ENCODE measurements around the gene FSHR.

Gene FSHR

DNA sequence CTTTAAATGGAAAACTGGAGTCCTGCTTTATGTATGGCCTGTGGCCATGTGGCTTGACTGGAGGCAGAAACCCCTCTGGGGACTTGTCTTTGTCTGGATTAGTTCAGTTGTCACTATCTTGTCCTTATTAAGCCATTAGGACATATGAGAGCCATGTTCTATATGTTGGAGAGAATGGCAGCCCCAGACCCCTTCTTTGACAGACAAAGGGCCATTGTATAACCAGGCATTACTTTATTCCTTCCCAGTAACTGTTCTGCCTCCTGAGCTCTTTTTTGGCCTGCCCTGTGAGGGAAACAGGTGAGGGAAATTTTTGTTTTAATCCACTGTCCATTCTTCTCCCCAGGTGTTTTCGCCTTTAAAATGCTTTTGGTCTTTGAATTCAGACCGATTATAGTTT is 43.3 kb downstream of the FSHR start:
- no peak for DNase-seq (ENCODE audit: low spot score)

DNA sequence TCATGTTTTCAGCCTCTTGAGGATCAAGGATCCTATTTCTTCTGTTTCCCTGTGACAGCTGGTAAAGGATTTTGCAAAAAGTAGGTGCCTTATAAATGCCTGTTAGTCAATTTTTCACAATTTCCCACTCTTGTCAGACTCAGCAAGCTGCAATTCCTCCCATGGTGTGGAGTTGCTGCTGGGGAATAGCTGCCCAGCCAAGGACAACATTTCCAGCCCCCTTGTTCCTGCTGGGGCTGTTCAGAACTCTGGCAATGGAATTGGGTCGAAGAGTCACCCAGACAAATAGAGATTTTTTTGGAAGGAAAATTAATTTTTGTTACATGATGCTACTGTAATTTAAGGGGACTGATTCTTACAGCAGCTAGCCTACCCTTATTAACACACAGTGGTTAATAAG is 43.7 kb downstream of the FSHR start:
- no peak for DNase-seq (ENCODE audit: low spot score)

DNA sequence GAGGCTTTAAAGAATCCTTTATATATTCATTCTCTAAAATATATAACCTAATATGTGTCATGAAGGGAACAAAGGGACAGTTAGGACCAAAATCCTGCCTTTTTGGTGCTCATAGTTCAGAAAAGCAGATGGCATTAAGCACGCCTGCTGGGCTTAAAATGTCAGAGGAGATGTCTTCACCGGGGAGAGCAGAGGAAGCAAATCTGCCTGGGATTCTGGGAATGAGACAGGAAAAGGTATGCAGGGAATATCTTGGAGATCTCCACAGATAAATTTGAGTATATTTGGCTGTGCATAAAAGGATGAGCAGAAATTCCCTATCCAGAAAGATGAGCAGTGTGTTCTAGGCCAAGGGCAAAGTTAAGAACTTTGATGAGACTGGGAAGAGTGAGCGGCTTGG is 45.5 kb downstream of the FSHR start:
- no peak for DNase-seq (ENCODE audit: low spot score)

DNA sequence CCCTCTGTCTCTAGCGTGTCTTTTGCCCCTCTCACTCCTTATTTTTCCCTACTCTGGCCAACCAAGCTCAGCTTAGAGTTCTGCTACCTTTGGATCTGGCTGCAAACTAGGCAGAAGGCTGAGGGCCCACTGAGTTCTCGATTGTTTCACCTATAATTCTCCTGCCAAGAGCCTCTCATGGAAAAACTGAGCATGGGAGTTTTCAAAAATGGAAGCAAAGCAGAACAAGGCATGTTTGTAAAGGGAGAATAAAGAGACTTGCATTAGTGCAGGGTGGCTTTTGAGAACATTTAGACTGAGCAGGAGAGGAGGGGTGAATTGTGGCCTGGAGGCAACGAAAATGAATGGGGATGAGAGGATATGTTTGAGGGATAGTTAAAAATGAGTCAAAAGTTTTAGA is 45.9 kb downstream of the FSHR start:
- no peak for DNase-seq (ENCODE audit: low spot score)

DNA sequence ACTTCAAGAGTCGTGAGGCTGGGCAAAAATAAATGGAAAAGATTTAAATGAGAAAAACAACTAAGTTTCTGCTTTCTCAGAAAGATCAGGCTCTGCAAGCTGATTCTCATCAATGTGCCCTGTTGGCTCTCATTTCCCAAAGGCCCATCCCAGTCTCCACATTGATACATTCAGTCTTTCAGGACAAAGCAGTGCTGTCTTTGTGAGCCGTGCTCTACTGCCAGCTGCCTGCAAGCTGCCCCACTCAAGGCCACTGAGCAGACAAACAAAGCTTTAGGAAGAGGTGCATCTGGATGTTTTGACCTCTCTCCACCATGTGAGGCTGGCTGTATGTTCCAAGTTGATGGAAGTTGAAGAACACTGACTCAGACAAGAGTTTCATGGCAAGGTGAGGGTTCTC is 48.8 kb downstream of the FSHR start:
- no peak for DNase-seq (ENCODE audit: low spot score)

DNA sequence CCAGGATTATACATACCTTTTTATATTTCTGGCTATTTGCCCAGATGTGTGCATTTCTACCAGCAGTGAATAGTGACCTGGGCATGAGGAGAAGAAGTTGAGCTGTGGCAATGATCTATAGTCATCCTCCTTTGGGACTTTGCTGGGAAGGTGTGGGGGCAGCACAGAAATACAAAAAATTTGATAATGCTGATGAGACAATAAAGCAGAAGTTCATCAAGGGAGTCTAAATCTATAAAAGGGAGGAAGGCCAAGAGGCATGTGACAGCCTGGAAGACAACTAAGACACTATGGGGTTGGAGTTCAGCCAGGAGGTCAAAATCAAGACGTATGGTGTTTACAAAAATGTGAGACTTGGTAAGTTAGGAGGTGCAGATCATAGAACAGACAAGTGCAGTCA is 52.2 kb downstream of the FSHR start:
- DNase-seq (ENCODE audit: low spot score), result no peak

DNA sequence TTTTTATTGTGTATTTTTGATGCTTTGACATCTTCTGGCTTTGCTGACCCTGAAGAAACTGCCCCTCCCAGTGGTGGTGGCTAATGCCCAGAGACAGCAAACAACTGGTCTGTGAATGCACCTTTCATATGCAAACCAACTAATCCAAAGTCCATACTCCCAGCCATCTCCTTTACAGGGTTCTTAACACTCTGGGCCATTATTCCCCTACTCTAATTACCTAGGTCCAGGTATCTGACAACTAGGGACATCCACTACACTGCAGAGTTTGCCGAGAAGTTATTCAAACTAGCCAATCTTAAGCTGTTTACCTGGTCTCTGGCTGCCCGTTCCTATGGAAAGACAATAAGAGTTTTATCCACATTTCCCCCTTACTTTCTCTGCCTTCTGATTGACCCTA is 73.6 kb downstream of the FSHR start:
- no peak for DNase-seq (ENCODE audit: low spot score)

DNA sequence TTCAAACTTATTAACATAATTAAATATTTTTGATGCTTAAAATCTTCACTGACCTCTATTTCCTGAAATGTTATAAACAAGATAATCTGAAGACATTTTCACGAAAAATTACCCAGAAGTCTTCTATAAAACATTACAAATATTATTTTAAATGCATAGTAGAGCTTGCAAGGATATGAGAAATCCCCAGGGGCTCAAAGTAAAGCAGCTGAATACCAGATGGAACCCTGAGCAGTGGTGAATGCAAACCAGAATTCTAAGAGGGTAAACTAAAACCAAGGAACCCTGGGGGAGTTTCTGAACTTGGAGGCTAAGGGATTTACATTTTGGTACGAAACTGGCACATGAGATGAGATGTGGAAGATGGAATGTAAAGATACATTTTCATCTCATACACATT is 83.6 kb downstream of the FSHR start:
- DNase-seq (ENCODE audit: low spot score), result no peak

DNA sequence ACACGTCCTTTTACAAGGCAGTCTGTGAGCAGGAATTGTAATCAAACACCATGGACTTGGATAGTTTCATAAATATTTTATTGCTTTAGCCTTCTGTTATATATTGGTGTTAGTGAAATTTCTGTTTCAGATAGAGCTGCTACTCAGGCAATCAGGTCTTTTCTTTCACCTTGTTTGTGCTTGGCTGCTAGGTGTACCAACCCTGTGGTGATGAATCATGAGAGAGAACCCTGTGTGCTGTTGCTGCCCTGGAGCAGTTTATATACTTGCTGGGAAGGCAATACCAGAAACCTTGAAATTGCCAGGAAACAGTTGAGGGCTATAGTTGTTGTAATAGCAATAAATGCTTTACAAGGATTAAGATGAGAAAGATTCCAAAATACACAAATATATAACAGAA is 84.5 kb downstream of the FSHR start:
- DNase-seq (ENCODE audit: low spot score), result no peak

DNA sequence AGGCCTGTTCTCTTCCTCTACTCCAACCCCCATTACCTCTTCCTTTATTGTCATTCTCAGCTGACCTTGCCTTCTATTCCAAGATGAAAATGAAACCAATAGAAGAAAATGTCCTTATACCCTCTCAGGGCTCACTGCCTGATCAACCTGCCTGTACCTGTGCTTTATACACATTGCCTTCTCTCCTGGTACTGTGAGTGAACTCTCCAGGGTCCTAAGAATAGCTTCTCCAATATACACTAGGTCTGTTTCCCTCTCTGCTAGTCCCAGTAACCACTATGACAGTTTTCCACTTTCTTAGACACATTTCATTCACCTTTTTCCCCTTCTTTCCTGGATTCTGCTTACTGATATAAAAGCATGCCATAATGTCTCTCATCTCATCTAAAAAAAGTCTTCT is 85.7 kb downstream of the FSHR start:
- no peak for DNase-seq (ENCODE audit: low spot score)

DNA sequence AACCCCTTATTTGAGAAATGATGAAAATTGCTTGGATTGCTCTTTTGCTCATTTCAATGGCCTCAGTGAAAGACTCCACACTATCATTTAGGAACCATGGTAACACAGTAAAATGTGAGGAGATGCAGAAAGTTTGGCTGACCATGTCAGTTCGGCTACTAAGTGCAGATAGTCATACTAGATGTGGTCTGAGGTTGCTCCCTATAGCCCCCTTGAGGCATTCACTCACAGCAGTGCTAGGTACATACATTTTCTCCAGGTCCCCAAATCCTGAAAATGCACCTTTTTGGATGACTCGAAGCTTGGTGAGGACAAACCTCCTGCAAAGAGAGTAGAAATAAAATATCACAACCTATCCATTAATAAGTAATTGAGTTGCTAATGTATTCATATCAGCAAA is 86.3 kb downstream of the FSHR start:
- no peak for DNase-seq (ENCODE audit: low spot score)

DNA sequence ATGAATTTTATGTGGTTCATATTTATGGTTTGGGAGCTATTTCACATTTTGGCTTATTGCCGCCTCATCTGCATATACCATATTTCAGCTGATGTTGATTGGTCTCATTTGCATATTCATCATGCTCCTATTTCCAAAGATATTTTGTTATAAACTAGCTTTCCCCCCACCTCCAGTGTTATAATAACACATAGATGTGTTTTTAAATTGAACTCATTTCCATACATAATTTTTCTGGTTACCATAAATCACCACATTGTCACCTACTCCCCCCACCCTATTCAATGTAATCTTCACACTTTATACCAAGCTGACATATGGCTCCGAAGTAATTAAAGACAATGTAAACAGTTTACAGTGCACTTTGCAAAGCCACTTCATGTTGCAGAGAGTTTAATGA is 101.2 kb downstream of the FSHR start:
- DNase-seq (ENCODE audit: low spot score), result no peak

DNA sequence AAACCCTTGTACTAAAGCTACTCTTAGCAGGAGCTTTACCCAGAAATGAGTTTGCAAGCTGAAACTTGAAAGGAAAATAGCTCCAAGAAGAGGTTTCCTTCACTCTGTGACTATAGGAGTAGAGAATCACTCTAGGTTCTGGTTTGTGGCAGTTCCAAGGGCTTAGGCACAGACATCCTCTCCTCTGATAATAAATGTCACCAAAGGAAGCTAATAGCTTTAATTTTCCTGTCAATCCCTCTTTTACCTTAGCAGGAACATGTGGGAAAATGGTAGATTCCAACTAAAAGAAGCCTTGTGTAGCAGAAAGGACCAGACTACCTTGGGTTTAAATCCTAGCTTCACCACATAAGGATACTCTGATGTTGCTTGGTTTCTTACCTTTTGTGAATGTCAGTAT is 104.0 kb downstream of the FSHR start:
- DNase-seq (ENCODE audit: low spot score), result no peak

DNA sequence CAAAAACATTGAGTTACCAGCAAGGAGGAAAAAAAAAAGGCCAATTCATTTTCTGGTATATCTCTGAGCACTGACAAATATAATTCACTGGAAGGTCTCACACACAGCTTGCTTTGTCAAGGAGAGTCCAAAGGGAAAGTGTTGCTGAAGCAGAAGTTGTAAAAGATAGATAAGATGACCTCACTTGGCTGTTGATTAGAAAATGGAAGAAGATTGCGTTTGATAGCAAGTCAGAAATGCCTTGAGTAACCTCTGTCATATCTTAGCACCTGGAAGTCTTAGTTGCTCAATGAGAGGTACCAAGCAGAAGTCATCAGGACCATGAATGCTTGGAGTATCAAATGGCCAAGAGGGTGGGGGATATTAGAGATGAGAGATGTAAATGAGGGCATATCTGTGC is 105.2 kb downstream of the FSHR start:
- DNase-seq (ENCODE audit: low spot score), result no peak

DNA sequence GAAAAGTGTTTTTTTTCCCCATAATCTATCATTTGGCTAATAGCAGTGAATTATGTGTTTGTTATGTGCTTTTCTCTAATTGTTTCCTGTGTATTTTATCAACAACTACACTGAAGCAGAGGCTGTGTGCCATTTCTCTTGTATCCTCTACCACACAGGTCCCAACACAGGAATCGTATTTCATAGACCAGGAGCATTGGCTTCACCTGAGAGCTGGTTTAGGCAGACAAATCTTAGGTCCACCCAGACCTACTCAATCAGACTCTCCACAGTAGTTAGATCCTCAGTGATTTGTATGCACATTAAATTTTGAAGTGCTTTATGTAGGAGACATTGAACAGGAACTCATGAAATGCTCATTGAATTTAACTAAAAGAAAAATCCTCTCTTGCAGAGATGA is 109.2 kb downstream of the FSHR start:
- no peak for DNase-seq (ENCODE audit: low spot score)

DNA sequence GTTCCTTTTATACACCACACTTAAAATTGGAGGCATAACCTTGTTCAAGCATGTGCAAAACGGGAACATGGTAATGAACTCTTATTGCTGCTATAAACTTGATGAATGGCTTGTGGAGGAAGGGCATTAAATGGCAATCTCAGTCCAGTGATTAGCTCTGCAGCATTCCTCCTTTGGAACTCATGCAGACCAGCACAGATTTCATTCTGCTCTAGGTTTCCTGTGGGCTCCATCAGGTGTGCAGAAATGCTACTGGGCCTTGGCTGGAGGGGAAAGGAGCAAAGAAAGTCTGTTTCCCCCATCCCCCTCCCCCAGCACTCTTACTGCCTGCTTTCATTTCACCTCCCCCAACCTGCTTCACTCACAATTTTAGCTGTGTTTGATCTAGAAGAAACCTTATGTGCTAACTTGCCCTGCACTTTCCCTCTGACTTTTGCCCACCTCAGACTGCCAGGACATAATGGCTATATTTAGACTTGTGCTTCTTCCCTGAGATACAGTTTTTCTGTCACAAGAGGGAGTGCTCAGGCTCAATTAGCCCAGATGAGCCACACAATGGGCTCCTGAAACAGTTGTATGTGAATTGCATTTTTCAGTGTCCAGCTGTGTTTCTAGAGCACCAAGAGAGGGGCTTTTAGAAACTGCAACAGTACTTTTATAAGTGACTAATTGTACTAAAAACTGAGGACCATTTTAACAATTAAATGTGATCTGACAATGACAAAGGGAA is 109.8 kb downstream of the FSHR start:
- peak; percentile 11 for DNase-seq (ENCODE audit: low spot score)

DNA sequence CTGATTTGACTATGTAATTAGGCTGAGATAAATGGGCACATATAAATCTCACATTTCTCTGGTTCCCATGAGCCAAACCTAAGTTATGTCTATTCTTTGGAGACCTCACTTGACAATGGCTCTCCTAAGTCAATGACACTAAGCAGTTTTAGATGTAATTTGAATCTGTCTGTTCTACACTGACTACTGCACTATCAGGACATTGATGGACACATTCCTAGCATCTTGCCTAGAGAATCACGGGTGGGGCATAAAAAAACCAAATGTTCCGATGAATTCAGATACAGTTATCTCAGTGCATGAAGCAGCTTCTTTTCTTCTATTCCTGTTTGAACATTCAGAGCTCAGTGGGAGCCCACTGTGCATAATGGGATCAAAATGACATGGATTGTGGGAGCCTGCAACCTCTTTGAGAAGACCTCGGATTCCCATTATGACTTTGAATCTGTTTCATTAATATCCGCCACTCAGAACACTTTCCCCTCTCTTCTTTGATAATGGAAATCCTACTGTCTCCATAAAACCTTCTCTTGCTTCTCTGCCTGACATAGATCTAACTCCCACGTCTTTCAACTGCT is 110.8 kb downstream of the FSHR start:
- DNase-seq (ENCODE audit: low spot score), result no peak

DNA sequence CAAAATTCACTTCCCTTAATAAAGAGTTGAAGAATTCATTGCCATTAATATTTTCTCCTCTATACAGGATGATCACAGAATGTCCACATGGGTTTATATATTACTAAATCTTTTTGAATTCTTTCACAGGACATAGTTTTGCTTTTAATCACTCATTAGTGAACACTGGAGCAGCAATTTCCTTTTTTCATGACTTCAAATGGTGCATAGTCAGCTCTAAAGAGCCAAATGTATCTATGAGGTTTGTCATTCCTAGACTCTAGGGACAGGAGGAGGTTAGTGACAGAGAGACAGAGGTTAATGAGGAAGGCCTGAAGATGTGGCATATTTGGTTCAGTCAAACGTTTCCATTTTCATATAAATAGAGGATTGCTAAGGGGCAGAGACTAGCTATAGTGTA is 111.8 kb downstream of the FSHR start:
- no peak for DNase-seq (ENCODE audit: low spot score)

DNA sequence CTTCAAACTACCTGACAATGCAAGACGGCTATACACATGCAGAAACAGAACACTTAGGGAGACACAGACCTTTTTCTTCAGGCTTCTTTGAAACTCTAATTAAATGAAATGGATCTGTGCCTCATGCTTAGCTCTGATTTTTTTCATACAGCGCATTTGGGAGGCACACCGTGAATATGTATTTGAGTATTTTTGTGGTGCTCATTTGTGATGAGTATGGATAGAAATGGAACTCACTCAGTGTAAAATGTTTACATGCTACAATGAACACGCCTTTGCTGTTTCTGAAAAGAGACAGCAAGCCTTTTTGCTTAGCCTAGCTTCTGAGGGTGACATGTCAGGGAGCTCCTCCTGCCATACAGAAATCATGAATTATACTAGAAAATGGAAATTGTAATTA is 113.3 kb downstream of the FSHR start:
- DNase-seq (ENCODE audit: low spot score), result no peak

DNA sequence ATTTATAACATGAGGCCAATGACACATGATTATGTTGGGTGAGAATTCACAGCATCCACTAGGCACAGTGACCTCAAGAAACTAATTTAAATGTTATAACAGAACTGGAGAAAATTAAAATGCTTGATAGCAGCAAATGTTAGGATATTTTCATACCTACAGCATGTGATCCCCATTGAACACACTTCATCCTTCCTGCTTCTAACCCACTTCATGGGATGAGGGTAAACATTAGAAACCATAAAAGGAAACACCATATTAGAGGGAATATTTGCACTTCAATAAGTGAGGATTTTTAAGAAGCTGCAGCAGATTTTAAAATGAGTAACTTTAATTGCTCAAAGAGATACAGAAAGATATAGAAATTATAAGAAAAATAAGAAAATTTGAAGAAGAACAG is 117.1 kb downstream of the FSHR start:
- DNase-seq (ENCODE audit: low spot score), result no peak

DNA sequence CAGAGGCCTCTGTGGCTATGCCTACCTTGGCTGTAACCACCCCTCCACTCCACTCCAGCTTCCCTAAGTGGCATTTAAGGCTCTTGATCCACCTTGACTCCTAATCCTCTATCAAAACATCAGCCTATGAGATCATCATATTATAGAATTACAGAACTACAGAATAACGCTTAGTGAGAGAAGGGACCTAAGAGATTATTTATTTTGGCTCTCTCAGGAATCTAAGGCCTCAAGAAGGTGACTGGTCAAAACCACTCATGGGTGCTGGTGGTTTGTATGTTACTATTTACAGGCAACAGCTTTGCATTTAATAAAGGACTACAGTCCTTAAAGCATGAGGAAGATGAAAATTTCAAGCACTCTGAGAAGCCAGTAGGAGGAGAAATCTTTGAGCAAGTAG is 118.8 kb downstream of the FSHR start:
- no peak for DNase-seq (ENCODE audit: low spot score)

DNA sequence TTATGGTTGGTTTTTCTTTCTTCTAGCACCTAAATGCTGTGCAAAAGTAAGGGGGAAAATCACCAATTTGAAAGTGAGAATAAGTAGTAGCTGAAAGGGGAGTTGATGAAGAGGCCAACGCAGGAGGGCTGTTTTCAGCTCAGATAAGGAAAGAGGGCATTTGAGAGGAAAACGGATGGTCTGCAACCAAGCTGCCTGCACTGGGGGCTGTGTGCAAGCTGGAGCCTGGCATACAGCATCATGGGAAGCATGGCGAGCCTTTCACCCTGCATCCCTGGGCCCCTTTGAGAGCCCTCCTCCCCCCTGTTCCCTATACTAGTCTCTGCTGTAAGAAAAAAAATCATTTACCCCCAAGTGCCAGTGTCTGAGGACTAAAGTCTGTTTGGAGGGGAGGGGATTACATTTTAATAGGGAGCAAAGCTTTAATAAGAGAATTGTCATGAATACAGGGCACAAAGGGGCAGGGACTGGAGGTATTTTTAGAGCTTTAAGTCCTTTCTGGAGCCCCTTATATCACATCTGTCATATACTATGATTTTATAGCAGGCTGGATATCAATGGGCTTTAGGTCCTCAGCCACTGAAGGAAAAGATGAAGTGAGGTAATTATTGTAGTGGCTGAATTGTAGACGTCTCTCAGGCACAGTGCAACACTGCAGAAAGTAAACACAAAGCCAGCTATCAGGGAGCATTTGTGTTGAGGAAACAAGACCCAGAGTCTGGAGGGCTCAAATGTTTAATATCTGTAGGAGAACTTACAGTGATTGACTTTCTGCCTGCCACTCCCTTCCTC is 120.7 kb downstream of the FSHR start:
- no peak for DNase-seq (ENCODE audit: low spot score)

DNA sequence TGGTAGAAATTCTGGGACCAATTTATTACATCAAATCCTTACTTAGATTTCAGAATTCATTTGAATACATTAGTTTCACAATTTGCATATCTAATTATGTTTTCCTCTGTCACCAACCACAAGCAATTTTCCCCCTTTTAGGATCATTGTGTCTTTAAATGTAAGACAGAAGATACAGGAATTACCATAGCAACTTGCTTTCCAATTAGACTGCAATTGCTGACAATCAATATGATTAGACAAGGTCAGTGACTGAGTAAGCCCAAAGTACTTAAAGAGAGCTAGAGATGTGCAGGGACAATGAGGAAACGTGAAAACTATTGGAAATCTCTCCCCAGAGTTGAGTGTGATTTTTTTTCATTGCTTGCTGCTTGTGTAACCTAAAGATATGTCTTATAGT is 121.4 kb downstream of the FSHR start:
- DNase-seq (ENCODE audit: low spot score), result no peak

DNA sequence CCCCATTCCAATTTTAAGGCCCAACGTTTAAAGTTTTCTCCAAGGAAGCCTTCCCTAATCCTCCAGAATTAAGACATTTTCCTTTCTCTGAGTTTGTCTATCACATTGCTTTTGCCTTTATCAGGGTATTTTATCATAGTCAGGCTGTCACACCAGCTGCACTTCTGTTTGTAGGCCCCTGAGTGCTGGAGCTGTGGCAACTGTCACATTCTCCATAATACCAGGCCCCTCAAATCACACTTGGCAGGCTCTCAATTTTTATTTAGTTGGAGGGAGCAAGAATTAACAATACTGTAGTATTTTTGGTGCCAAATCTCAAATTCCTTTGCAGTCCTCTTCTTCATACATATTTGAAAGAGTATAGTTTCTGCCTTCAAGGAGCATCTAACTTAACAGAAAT is 122.2 kb downstream of the FSHR start:
- no peak for DNase-seq (ENCODE audit: low spot score)

All from SW480 (cell line).